Hematopoietic multipotent progenitor cell treated with erythropoietin and hydrocortisone succinate and interleukin-3 and kit ligand, for 6 days (in vitro differentiated cells): ENCODE data around the gene NUP43.
"Not testable (repeated sequence)": the region's sequence is repeated elsewhere in the genome, so short reads cannot be mapped to it uniquely, and the experiment has no call there.

ENCODE experiments used
- DNase-seq: peaks from one replicate; pipeline ENCODE4 v3.0.0-alpha.2; 2015

NUP43 gene

DNA sequence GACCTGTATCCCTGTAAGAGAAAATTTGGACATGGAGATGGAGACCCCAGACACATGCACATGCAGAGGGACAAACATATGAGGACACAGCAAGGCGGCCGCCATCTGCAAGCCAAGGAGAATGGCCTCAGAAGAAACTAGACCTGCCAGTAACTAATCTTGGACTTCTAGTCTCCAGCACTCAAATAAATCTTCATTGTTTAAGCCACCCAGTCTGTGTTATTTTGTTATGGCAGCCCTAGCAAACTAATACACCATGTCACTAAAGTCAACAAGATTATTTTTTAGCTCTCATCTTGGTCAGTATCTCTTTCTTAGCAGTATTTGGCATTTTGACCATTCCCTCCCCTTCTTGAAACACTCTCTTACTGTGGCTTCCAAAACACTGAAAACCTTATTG lies 55.1 kb downstream of the NUP43 start:
- no peak for DNase-seq

DNA sequence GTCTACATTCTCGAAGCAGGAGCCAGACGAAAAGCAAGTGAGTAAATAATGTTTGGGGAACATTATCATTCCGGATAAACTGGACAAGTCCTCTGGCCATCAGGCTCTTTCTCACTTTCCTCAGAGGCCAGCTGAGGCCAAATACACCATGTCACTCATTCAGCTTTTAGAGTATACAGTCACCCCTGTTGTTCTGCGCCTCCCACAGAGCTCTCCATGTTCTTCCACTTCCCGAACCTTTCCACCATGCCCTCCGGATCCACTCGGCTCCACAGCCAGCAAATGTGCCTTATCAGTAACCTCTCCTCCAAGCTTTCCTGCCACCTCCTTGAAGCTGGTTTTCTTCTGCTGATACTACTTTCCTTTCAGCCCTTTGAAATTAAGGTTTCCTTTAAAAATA lies 60.1 kb downstream of the NUP43 start:
- DNase-seq, result no peak

DNA sequence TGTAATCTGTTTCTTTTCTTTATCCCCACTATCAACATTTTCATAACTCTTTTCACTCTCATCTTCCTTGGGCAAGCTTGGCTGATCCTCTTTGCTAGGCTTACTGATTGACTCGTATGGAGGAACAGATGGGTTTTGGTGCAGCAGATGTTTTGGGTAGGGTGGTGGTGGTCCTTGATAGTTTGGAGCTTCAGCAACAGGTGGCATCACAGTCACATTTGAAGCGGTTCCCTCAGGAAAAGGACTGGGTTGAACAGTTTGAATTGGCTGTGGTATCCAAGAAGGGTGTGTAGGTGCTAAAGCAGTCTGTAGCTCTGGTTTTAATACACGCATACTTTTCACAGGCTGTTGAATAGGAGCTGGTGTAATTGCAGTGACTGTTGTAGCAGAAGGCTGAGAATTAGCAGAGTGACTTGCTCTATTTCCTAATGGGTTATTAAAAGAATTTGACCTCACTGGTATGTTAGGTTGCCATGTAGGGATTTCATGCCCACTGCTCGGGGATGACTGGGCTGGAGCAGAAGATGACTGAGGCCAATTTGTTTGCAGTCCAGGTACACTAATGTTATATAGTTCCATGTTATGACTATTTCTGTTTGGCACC lies 63.0 kb downstream of the NUP43 start:
- no peak for DNase-seq

DNA sequence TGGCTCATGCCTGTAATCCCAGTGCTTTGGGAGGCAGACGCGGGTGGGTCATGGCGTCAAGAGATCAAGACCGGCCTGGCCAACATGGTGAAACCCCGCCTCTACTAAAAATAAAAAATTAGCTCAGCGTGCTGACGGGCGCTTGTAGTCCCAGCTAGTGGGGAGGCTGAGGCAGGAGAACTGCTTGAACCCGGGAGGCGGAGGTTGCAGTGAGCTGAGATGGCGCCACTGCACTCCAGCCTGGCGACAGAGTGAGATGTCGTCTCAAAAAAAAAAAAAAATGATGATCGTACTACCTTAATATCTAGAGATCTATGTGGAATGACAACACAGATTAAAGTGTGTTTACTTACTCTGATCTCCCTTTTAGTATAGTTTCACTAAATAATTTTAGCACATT lies 64.5 kb downstream of the NUP43 start:
- DNase-seq, result not testable (repeated sequence)

DNA sequence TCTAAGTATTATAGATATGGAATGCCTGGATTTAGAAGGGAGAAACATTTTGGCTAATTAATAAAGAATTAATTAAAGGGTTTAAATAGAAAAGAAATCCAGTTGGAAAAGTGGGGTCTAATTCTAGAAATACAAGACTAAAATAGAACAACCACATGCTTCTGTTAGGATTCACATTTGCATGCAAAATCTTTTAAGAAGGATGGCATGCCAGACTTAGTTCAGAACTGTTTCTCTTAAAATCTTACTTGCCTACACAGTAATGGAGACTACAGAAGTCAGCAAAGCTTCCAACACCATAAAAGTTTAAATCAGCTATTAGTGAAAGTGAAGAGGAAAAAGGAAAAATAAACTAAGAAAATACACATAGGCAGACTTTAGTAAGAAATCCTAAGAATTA lies 65.1 kb downstream of the NUP43 start:
- no peak for DNase-seq

DNA sequence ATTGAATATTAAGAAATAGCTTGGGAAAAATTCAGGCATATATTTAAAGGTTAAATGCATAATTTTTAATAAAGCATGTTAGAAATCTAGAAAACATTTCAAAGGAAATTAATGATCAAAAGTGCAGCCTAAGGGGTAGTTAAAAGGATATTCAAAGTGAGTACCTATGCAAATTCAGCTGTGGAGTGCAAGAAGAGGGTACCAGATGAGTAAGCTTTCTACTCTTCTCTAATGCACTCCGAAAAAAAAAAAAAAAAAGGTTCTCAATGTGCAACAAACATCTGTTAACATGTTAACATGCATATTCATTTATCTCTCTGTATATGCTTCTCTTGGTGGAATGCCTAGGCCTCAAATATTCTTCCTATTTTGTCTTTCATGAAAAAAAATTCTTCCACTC lies 65.8 kb downstream of the NUP43 start:
- no peak for DNase-seq
